H1 (cell line): ENCODE data around the gene TLCD3B. TPM values are rescaled to one million over a fixed set of nuclear protein-coding genes. Genes with fewer than 3 reads are reported as not detected.
A peak's percentile ranks its signal among the peaks of the same experiment; 100 is the strongest.

Experiments
- ASH2L ChIP-seq: fragments of 200-600, 300-600 bp; sonication (generic); IDR thresholded peaks from one replicate; pipeline ENCODE4 v1.7.1; 2017; ENCODE audit warnings: low read length
- BCL11A ChIP-seq, 2 experiments: IDR thresholded peaks; one replicate each; pipeline ENCODE4 v1.6.1; 2011; ENCODE audit warnings: low read depth in 2 of 2, low read length in 2 of 2, mild to moderate bottlenecking in 2 of 2
- CBX8 ChIP-seq: fragments of 300-800, 300-1000 bp; sonication (generic); IDR thresholded peaks from 2 replicates; pipeline ENCODE4 v1.7.1; 2016; ENCODE audit warnings: low read depth, low read length, borderline replicate concordance
- CREB1 ChIP-seq: IDR thresholded peaks from 2 replicates; pipeline ENCODE4 v1.6.1; 2012; ENCODE audit warnings: inconsistent platforms
- EGR1 ChIP-seq: IDR thresholded peaks from 2 replicates; pipeline ENCODE4 v1.6.1; 2011; ENCODE audit warnings: low read depth, low read length, borderline replicate concordance
- EP300 ChIP-seq, 2 experiments: IDR thresholded peaks; 1 replicate in 1 of 2; 2 replicates in 1 of 2; pipeline ENCODE4 v1.6.1; 2011 to 2012; ENCODE audit warnings: low read depth in 2 of 2, low read length in 2 of 2, mild to moderate bottlenecking in 2 of 2, borderline replicate concordance in 1 of 2, inconsistent platforms in 1 of 2, moderate library complexity in 1 of 2
- GTF2F1 ChIP-seq: IDR thresholded peaks from 2 replicates; pipeline ENCODE4 v1.6.1; 2012; ENCODE audit warnings: low read depth, low read length, improper control_type of control experiment, borderline replicate concordance
- JUND ChIP-seq: IDR thresholded peaks from 2 replicates; pipeline ENCODE4 v1.6.1; 2011; ENCODE audit warnings: mild to moderate bottlenecking, improper control_type of control experiment, low read length
- KDM4A ChIP-seq: IDR thresholded peaks from one replicate; pipeline ENCODE4 v1.7.1; 2012; ENCODE audit warnings: low read depth, mild to moderate bottlenecking, moderate library complexity, low read length, inconsistent platforms; ENCODE audit not compliant: severe bottlenecking
- MAFK ChIP-seq: IDR thresholded peaks from 2 replicates; pipeline ENCODE4 v1.6.1; 2012; ENCODE audit warnings: low read depth, mild to moderate bottlenecking, improper control_type of control experiment, low read length
- PHF8 ChIP-seq: fragments of 200-600 bp; sonication (generic); conservative IDR thresholded peaks from 2 replicates; pipeline ENCODE4 v1.7.1; 2012; ENCODE audit warnings: low read depth, mild to moderate bottlenecking, inconsistent platforms, low read length, moderate library complexity
- RBBP5 ChIP-seq: IDR thresholded peaks from 2 replicates; pipeline ENCODE4 v1.7.1; 2012; ENCODE audit warnings: low read depth, mild to moderate bottlenecking, inconsistent platforms, low read length, moderate library complexity, borderline replicate concordance
- RNF2 ChIP-seq: fragments of 200-900, 300-1000 bp; sonication (generic); IDR thresholded peaks from 2 replicates; pipeline ENCODE4 v1.7.1; 2016; ENCODE audit warnings: borderline replicate concordance, low read depth, mild to moderate bottlenecking, antibody characterized with exemption, low read length; ENCODE audit not compliant: poor library complexity, severe bottlenecking; ENCODE audit errors: missing control alignments
- RXRA ChIP-seq: IDR thresholded peaks from 2 replicates; pipeline ENCODE4 v1.6.1; 2011; ENCODE audit warnings: low read depth, mild to moderate bottlenecking, low read length, moderate library complexity; ENCODE audit not compliant: insufficient read depth
- SIRT6 ChIP-seq: IDR thresholded peaks from one replicate; pipeline ENCODE4 v1.7.1; 2012; ENCODE audit warnings: low read length, inconsistent platforms
- SP2 ChIP-seq: IDR thresholded peaks from 2 replicates; pipeline ENCODE4 v1.6.1; 2012; ENCODE audit warnings: mild to moderate bottlenecking, low read length, inconsistent platforms
- TBP ChIP-seq: IDR thresholded peaks from 2 replicates; pipeline ENCODE4 v1.6.1; 2011; ENCODE audit warnings: low read depth, low read length, improper control_type of control experiment
- ZNF274 ChIP-seq: IDR thresholded peaks from 2 replicates; pipeline ENCODE4 v1.7.0; 2012; ENCODE audit warnings: low read length, borderline replicate concordance; ENCODE audit errors: extremely low read depth
- polyA plus RNA-seq, 7 experiments: library from polyadenylated mRNA; depleted of rRNA in 3 of 7; stranded (reverse) in 5 of 7; unstranded in 2 of 7; fragments of >200 nt in 5 of 7; fragments of 200-250 nt in 2 of 7; gene quantifications; 1 replicate in 5 of 7; 2 replicates in 1 of 7; 4 replicates in 1 of 7; pipeline versions ENCODE4 v1.2.1 to v1.2.3, GENCODE V29; 2011 to 2013; ENCODE audit warnings: missing spikeins in 2 of 7, mixed read lengths in 2 of 7
- total RNA-seq: library from RNA; stranded (reverse); fragmentation: NEBNext Ultra II Directional; extraction: Animal tissue kit (Norgen Biotek cat#: 25700); gene quantifications from 2 replicates; pipeline ENCODE4 v1.2.1, GENCODE V29; 2021
- TF ChIP-seq, protein P1 (sequence below): IDR thresholded peaks from 2 replicates; pipeline ENCODE4 v1.6.1; 2011; ENCODE audit warnings: low read length, improper control_type of control experiment
- TF ChIP-seq, protein P2 (sequence below): IDR thresholded peaks from 2 replicates; pipeline ENCODE4 v1.6.1; 2012; ENCODE audit warnings: low read length, inconsistent platforms

The TLCD3B gene
- total and polyA plus RNA-seq, 2 of the 8 experiments (the other 6 are each of a cell fraction or from before 2014, with no cell fraction given): 15.2 to 26.9 TPM

DNA sequence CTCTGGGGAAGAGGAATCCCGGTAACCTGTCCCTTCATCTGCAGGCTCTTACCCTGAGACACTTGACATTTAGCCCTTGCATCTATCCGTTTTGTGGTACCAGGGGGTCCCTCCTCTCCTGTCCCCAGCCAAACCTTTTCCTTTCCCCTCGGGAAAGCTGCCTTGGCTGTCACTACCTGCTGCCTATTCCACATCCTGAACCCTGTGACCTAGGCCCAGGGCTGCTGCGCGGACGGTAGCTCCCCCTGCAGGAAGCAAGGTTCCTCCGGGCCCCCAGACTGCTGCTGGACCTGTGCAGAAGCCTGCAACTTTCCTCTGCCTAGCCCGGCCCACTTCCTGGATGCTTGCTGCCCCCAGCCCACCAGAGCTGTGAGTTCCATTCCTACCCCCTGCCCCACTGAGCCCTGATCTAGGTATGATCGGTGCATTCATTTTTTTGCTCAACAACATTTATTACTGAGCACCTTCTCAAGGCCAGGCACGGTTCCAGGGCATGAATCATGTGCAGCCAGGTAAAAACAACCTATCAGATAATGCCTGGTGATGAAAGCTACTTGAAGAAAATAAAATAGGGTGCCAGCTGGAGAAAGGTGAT lies 24.0 kb upstream of the TLCD3B start (continued):
- no peak for TF ChIP-seq TBP
- no peak for TF ChIP-seq MAFK
- no peak for TF ChIP-seq SIRT6
- TF ChIP-seq CREB1: 0 out of 2 replicates have a peak, but pooled peaks have one; percentile 26
- TF ChIP-seq SP2: no peak
- no peak for TF ChIP-seq EGR1
- no peak for TF ChIP-seq RBBP5
- TF ChIP-seq ZNF274: no peak
- TF ChIP-seq CBX8: no peak
- no peak for TF ChIP-seq JUND
- TF ChIP-seq, protein P1, sequence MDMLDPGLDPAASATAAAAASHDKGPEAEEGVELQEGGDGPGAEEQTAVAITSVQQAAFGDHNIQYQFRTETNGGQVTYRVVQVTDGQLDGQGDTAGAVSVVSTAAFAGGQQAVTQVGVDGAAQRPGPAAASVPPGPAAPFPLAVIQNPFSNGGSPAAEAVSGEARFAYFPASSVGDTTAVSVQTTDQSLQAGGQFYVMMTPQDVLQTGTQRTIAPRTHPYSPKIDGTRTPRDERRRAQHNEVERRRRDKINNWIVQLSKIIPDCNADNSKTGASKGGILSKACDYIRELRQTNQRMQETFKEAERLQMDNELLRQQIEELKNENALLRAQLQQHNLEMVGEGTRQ: no peak
- TF ChIP-seq ASH2L: no peak
- TF ChIP-seq RNF2: no peak
- no peak for TF ChIP-seq BCL11A (IDR thresholded peaks at IDR 0.05; ENCODE audit: low read depth in 2 of 2, low read length in 2 of 2)
- no peak for TF ChIP-seq PHF8
- TF ChIP-seq EP300 (IDR thresholded peaks at IDR 0.05; ENCODE audit: borderline replicate concordance in 1 of 2, low read depth in 2 of 2, low read length in 2 of 2): no peak
- TF ChIP-seq RXRA: 0 out of 2 replicates have a peak, but pooled peaks have one; percentile 56
- TF ChIP-seq GTF2F1: no peak
- TF ChIP-seq, protein P2, sequence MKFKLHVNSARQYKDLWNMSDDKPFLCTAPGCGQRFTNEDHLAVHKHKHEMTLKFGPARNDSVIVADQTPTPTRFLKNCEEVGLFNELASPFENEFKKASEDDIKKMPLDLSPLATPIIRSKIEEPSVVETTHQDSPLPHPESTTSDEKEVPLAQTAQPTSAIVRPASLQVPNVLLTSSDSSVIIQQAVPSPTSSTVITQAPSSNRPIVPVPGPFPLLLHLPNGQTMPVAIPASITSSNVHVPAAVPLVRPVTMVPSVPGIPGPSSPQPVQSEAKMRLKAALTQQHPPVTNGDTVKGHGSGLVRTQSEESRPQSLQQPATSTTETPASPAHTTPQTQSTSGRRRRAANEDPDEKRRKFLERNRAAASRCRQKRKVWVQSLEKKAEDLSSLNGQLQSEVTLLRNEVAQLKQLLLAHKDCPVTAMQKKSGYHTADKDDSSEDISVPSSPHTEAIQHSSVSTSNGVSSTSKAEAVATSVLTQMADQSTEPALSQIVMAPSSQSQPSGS: no peak
- no peak for TF ChIP-seq KDM4A
